HCT116 (cell line): ENCODE data around the gene DLX5. TPM values are rescaled to one million over a fixed set of nuclear protein-coding genes. Genes with fewer than 3 reads are reported as not detected.

Experiments used
- ATAC-seq: fragments of 200-7000 bp; cut with Tn5 transposase; 2 replicates; pipeline ENCODE4 v1.9.1; 2020; ENCODE audit warnings: mild to moderate bottlenecking, moderate library complexity
- BruUV-seq: library from RNA; stranded (reverse); fragments of 400-500 nt; replicated peaks from 2 replicates; lab custom pipeline; 2021; lab: Mats Ljungman, UMichigan
- CTCF ChIA-PET: fragments of 300-600 bp; sonication (Branson Sonifier 250); formaldehyde crosslinking; loops from one replicate; lab custom pipeline; 2021; ENCODE audit warnings: antibody characterized with exemption; lab: Charles Lee
- POLR2A ChIA-PET: fragments of 300-600, 350-600 bp; sonication (Branson Sonifier 250); formaldehyde crosslinking; loops from one replicate; lab custom pipeline; 2021; ENCODE audit warnings: antibody characterized with exemption; lab: Charles Lee
- RAD21 ChIA-PET, 2 experiments: fragments of 300-600 bp; sonication (Branson Sonifier 250); formaldehyde crosslinking; loops; one replicate each; lab custom pipeline; 2023; ENCODE audit warnings: low total read pairs in 2 of 2; ENCODE audit not compliant: uncharacterized antibody in 2 of 2, unreplicated experiment in 2 of 2, low non-redundant PET in 1 of 2; lab: Charles Lee
- DNase-seq: peaks from one replicate; pipeline ENCODE4 v3.0.0-alpha.2; 2010; ENCODE audit warnings: low read depth, low spot score
- H2AFZ ChIP-seq: fragments of 200-600 bp; shearing (Covaris generic), sonication (generic); 2 replicates; pipeline ENCODE4 v1.6.1; 2017; ENCODE audit warnings: low read depth, mixed run types, mixed read lengths, antibody characterized with exemption, low read length; ENCODE audit not compliant: poor library complexity, severe bottlenecking
- H3K27ac ChIP-seq: 2 replicates; pipeline ENCODE4 v1.5.1; 2012; ENCODE audit warnings: low read depth, low read length
- H3K27me3 ChIP-seq: fragments of 200-600 bp; sonication (generic); 2 replicates; pipeline ENCODE4 v1.6.1; 2016; ENCODE audit warnings: mixed run types, low read length, mixed read lengths; ENCODE audit not compliant: insufficient read depth
- H3K36me3 ChIP-seq, 2 experiments: fragments of 200-500 bp in 1 of 2; fragments of 200-600 bp in 1 of 2; sonication (Bioruptor generic) in 1 of 2; sonication (generic) in 1 of 2; 2 replicates each; pipeline versions ENCODE4 v1.5.1 to v1.6.1; 2014 to 2016; ENCODE audit warnings: low read length in 2 of 2, inconsistent platforms in 1 of 2, mixed read lengths in 1 of 2, mixed run types in 1 of 2; ENCODE audit not compliant: insufficient read depth in 2 of 2, control insufficient read depth in 1 of 2
- H3K4me1 ChIP-seq, 2 experiments: fragments of 200-600 bp in 1 of 2; sonication (generic) in 1 of 2; 2 replicates each; pipeline versions ENCODE4 v1.5.1 to v1.6.1; 2012 to 2017; ENCODE audit warnings: low read length in 2 of 2, inconsistent platforms in 1 of 2, mild to moderate bottlenecking in 1 of 2, mixed read lengths in 1 of 2, mixed run types in 1 of 2, moderate library complexity in 1 of 2; ENCODE audit not compliant: insufficient read depth in 2 of 2, control insufficient read depth in 1 of 2
- H3K4me2 ChIP-seq: fragments of 200-600 bp; sonication (generic); 2 replicates; pipeline ENCODE4 v1.6.1; 2017; ENCODE audit warnings: mixed run types, low read length, mixed read lengths
- H3K4me3 ChIP-seq, 2 experiments: fragments of 200-600 bp in 1 of 2; sonication (generic) in 1 of 2; replicated peaks in 1 of 2; 2 replicates each; pipeline ENCODE4 v1.5.1; 2011 to 2016; ENCODE audit warnings: low read length in 2 of 2, control low read depth in 1 of 2, low read depth in 1 of 2, mild to moderate bottlenecking in 1 of 2, mixed read lengths in 1 of 2, mixed run types in 1 of 2
- H3K79me2 ChIP-seq: fragments of 200-600 bp; sonication (generic); 2 replicates; pipeline ENCODE4 v1.6.1; 2017; ENCODE audit warnings: mild to moderate bottlenecking, mixed run types, low read length, moderate library complexity, mixed read lengths; ENCODE audit not compliant: insufficient read depth
- H3K9ac ChIP-seq: fragments of 200-600 bp; sonication (generic); 2 replicates; pipeline ENCODE4 v1.6.1; 2016; ENCODE audit warnings: low read length, mixed read lengths
- H3K9me2 ChIP-seq: fragments of 200-600 bp; sonication (generic), shearing (Covaris generic); 2 replicates; pipeline ENCODE4 v1.6.1; 2017; ENCODE audit warnings: mixed run types, mild to moderate bottlenecking, moderate library complexity; ENCODE audit not compliant: insufficient read depth
- H3K9me3 ChIP-seq, 2 experiments: fragments of 200-500 bp in 1 of 2; fragments of 200-600 bp in 1 of 2; sonication (Bioruptor generic) in 1 of 2; sonication (generic) in 1 of 2; 2 replicates each; pipeline ENCODE4 v1.6.1; 2014 to 2017; ENCODE audit warnings: low read length in 2 of 2, mixed read lengths in 2 of 2, inconsistent platforms in 1 of 2, low read depth in 1 of 2, mild to moderate bottlenecking in 1 of 2, mixed run types in 1 of 2, moderate library complexity in 1 of 2; ENCODE audit not compliant: control insufficient read depth in 1 of 2, insufficient read depth in 1 of 2
- H4K20me1 ChIP-seq: fragments of 200-600 bp; sonication (generic), shearing (Covaris generic); 2 replicates; pipeline ENCODE4 v1.6.1; 2017; ENCODE audit warnings: mixed run types, mild to moderate bottlenecking, moderate library complexity; ENCODE audit not compliant: insufficient read depth
- CBX3 ChIP-seq: IDR thresholded peaks from 2 replicates; pipeline ENCODE4 v1.6.1; 2012; ENCODE audit warnings: low read depth
- CEBPB ChIP-seq: IDR thresholded peaks from 2 replicates; pipeline ENCODE4 v1.6.1; 2012; ENCODE audit warnings: low read depth
- CTCF ChIP-seq, 3 experiments: fragments of 200-600 bp in 1 of 3; sonication (generic) in 1 of 3; IDR thresholded peaks in 2 of 3; conservative IDR thresholded peaks in 1 of 3; 2 replicates each; pipeline ENCODE4 v1.5.1; 2012 to 2017; ENCODE audit warnings: low read depth in 2 of 3, low read length in 2 of 3, antibody characterized with exemption in 1 of 3, borderline replicate concordance in 1 of 3, control low read depth in 1 of 3, mild to moderate bottlenecking in 1 of 3, mixed read lengths in 1 of 3, mixed run types in 1 of 3, moderate library complexity in 1 of 3; ENCODE audit not compliant: insufficient read depth in 1 of 3
- EGR1 ChIP-seq: IDR thresholded peaks from 2 replicates; pipeline ENCODE4 v1.6.1; 2012; ENCODE audit warnings: low read depth
- ELF1 ChIP-seq: IDR thresholded peaks from 2 replicates; pipeline ENCODE4 v1.6.1; 2012; ENCODE audit warnings: low read depth, borderline replicate concordance
- EZH2 ChIP-seq: fragments of 200-600 bp; sonication (generic); IDR thresholded peaks from 2 replicates; pipeline ENCODE4 v1.6.1; 2017; ENCODE audit warnings: antibody characterized with exemption, mixed run types
- FOSL1 ChIP-seq: IDR thresholded peaks from 2 replicates; pipeline ENCODE4 v1.6.1; 2012; ENCODE audit warnings: low read depth
- JUND ChIP-seq: IDR thresholded peaks from 2 replicates; pipeline ENCODE4 v1.6.1; 2012
- MAX ChIP-seq: IDR thresholded peaks from 2 replicates; pipeline ENCODE4 v1.6.1; 2012
- POLR2A ChIP-seq: IDR thresholded peaks from 2 replicates; pipeline ENCODE4 v1.7.0; 2011; ENCODE audit warnings: borderline replicate concordance; ENCODE audit not compliant: insufficient read depth, insufficient read length; ENCODE audit errors: extremely low read depth
- POLR2AphosphoS5 ChIP-seq: IDR thresholded peaks from 2 replicates; pipeline ENCODE4 v1.6.1; 2011; ENCODE audit warnings: mild to moderate bottlenecking, low read depth, low read length, moderate library complexity
- RAD21 ChIP-seq: IDR thresholded peaks from 2 replicates; pipeline ENCODE4 v1.6.1; 2012; ENCODE audit warnings: low read depth, mild to moderate bottlenecking
- SIN3A ChIP-seq: IDR thresholded peaks from 2 replicates; pipeline ENCODE4 v1.6.1; 2012; ENCODE audit warnings: low read depth
- SP1 ChIP-seq: IDR thresholded peaks from 2 replicates; pipeline ENCODE4 v1.6.1; 2012; ENCODE audit warnings: low read depth
- SRF ChIP-seq: IDR thresholded peaks from 2 replicates; pipeline ENCODE4 v1.6.1; 2012; ENCODE audit warnings: low read depth
- ZBTB33 ChIP-seq: IDR thresholded peaks from 2 replicates; pipeline ENCODE4 v1.6.1; 2011; ENCODE audit warnings: mild to moderate bottlenecking, low read length, moderate library complexity; ENCODE audit not compliant: insufficient replicate concordance; ENCODE audit errors: extremely low read depth
- ZFX ChIP-seq: fragments of 450-650 bp; IDR thresholded peaks from 2 replicates; pipeline ENCODE4 v1.6.1; 2017
- ZNF274 ChIP-seq: fragments of 200-500 bp; sonication (Bioruptor generic); IDR thresholded peaks from 2 replicates; pipeline ENCODE4 v1.6.1; 2014; ENCODE audit warnings: mild to moderate bottlenecking, low read depth, low read length, inconsistent platforms
- intact Hi-C: fragments of 100-400 bp; cut with micrococcal nuclease; formaldehyde crosslinking; loops from 2 replicates; pipeline ENCODE4 v1.10.0; 2022
- total RNA-seq: library from RNA; stranded (reverse); gene quantifications from one replicate; pipeline ENCODE4 v1.2.1, GENCODE V29; 2021; ENCODE audit not compliant: unreplicated experiment

Gene DLX5
- total RNA-seq, 1 experiment from 2014 or later: not detected

GRCh38 chr7:97004247-97005182 is 20.1 kb downstream of the DLX5 start (continued):
- no peak for TF ChIP-seq ELF1
- no peak for TF ChIP-seq POLR2AphosphoS5
- TF ChIP-seq CBX3: no peak
- TF ChIP-seq ZNF274: no peak
- no peak for TF ChIP-seq CTCF (IDR thresholded peaks at IDR 0.05 in 2 of 3, conservative IDR thresholded peaks at IDR 0.05 in 1 of 3; ENCODE audit: borderline replicate concordance in 1 of 3, insufficient read depth in 1 of 3, low read depth in 2 of 3, low read length in 2 of 3)
- TF ChIP-seq ZFX: no peak
- TF ChIP-seq SIN3A: no peak
- no peak for TF ChIP-seq MAX
- TF ChIP-seq, all 23 proteins: peak for 0

GRCh38 chr7:97003262-97004246 is 21.1 kb downstream of the DLX5 start:
- Histone ChIP-seq H3K9me2 (no peaks in the 10 kb centered on the region), H3K4me3 (no peak overlapping the region), H3K9ac (no peak overlapping the region), H3K9me3 (no peaks in the 10 kb centered on the region), H3K79me2 (no peaks in the 10 kb centered on the region), H3K4me1 (no peaks in the 10 kb centered on the region), H4K20me1 (no peaks in the 10 kb centered on the region), H3K27ac (no peak overlapping the region), H3K4me2 (no peak overlapping the region), H2AFZ (no peak overlapping the region), H3K27me3 (peaks cover 13% of the 10 kb centered on the region; the same call in 1 of the 2 replicates), H3K36me3 (no peaks in the 10 kb centered on the region)
- CTCF ChIA-PET: no interaction called here
- DNase-seq (no peak), ATAC-seq (no peak)
- RAD21 ChIA-PET: no interaction called here
- POLR2A ChIA-PET: no interaction called here
- no TSS peak for BruUV-seq
- intact Hi-C loops: no loop called here
- TF ChIP-seq EGR1 (no peak), RAD21 (no peak), ELF1 (no peak), FOSL1 (no peak), MAX (no peak), POLR2A (no peak), POLR2AphosphoS5 (no peak), SP1 (no peak), CEBPB (no peak), EZH2 (no peak), ZBTB33 (no peak), ZFX (no peak), JUND (no peak), SIN3A (no peak), CBX3 (no peak), ZNF274 (no peak), SRF (no peak)
